ENCODE results near the gene CHCHD5.
"Not testable (repeated sequence)": the region's sequence is repeated elsewhere in the genome, so short reads cannot be mapped to it uniquely, and the experiment has no call there.

Gene CHCHD5, protein sequence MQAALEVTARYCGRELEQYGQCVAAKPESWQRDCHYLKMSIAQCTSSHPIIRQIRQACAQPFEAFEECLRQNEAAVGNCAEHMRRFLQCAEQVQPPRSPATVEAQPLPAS

DNA sequence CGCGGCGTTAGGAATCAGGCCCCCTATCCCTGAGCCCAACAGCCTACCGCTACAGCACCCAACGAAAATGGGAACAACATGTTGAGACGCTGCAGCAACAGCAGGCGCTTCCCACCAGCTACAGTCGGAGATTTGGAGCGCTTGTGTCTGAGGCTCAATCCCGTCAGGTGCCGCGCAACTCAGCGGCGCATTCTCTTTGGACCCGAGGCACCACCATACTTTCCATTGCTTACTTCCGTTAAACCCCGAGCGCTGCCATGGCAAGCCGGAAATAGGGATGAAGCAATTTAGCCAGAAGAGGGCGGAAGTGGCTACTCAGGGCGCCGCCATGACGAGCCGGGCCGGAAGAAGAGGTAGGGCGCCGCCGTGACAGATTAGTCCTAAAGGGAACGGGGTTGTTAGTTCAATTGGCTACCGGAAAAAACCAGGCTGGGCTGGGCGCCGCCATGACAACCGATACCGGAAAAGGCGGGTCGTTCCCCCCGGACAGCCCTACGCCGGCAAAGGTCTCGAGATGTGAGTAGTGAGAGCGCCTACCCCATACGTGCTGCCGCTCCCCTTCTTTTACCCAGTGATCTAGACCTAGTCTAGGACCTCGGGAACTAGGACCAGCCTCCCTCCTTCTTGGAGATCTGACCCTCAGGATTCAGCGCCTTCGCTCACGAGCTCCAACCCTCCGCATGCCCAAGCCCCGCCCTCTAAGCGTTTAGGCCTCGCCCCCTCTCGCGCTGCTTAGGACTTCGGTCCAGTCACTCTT lies at the start of gene CHCHD5:
CHCHD5 (plus strand) TSS at position 476 of the 757 bp plus-strand sequence; CDS start at position 515, 39 bp downstream.
- H3K4me3 Mint-ChIP-seq = peak within 1 kb of the TSS; percentile 96
- H3K27me3 Mint-ChIP-seq = no peaks in the 10 kb centered on the region
- H3K36me3 Mint-ChIP-seq (ENCODE audit: low read depth) = peaks cover 31% of the 10 kb centered on the region
- no peaks in the 10 kb centered on the region for H3K9me3 Mint-ChIP-seq
- peaks cover 41% of the 10 kb centered on the region for H3K4me1 Mint-ChIP-seq (ENCODE audit: low read depth)
- peak within 1 kb of the TSS; percentile 95 for H3K27ac Mint-ChIP-seq

DNA sequence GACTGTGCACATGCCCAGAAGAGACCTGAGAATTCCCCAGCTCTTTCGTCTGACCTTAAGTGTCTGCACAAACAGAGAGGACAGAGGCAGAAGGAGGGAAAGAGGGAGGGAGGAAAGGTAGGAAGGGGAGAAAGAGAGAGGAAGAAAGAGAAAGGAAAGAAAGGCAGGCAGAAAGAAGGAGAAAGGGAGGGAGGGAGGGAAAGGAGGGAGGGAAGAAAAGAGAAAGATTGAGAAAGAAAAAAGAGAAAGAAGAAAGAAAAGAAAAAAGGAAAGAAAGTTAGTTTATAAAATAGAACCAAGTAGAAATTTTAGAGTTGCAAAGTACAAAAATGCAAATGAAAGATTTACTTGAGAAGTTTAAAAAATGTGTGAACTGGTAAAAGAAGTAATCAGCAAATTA lies 49.6 kb upstream of the CHCHD5 start:
- Mint-ChIP-seq H3K36me3 (ENCODE audit: low read depth) (peaks cover 33% of the 10 kb centered on the region), H3K27ac (no peak overlapping the region), H3K27me3 (no peaks in the 10 kb centered on the region), H3K9me3 (no peaks in the 10 kb centered on the region), H3K4me1 (ENCODE audit: low read depth) (no peaks in the 10 kb centered on the region), H3K4me3 (no peak overlapping the region)

DNA sequence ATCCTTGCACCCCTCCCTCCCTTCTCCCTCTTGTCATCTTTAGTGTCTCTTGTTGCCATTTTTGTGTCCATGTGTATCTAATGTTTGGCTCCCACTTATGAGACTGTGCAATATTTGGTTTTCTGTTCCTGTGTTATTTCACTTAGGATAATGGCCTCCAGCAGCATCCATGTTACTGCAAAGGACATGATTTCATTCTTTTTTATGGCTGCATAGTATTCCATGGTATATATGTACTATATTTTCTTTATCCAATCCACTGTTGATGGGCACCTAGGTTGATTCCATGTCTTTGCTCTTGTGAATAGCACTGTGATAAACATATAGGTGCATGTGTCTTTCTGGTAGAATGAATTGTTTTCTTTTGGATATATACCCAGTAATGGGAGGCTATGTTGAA lies 47.7 kb upstream of the CHCHD5 start:
- Mint-ChIP-seq H3K36me3 (ENCODE audit: low read depth) (peaks cover 19% of the 10 kb centered on the region), H3K4me1 (ENCODE audit: low read depth) (peaks cover 13% of the 10 kb centered on the region)
- H3K27ac Mint-ChIP-seq, H3K27me3 Mint-ChIP-seq, H3K9me3 Mint-ChIP-seq, H3K4me3 Mint-ChIP-seq: not testable (repeated sequence)

DNA sequence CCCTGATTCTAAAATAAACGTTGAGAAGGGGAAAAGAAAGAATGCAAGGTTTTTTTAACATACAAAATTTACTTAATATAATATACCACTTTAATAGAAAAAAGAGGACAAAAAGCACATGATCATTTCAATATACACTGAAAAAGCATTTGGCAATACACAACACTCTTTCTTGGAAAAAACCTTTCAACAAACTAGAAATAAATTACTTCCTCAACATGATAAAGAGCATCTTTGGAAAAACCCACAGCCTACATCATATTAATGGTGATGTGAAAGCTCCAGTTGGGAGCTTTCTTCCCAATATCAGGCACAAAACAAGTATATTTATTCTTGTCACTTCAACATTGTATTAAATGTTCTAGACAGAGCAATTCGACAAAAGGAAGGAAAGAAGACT lies 45.1 kb upstream of the CHCHD5 start:
- no peak overlapping the region for H3K27ac Mint-ChIP-seq
- peaks cover 13% of the 10 kb centered on the region for H3K4me1 Mint-ChIP-seq (ENCODE audit: low read depth)
- H3K4me3 Mint-ChIP-seq = no peak overlapping the region
- peaks cover 4% of the 10 kb centered on the region for H3K36me3 Mint-ChIP-seq (ENCODE audit: low read depth)
- no peaks in the 10 kb centered on the region for H3K27me3 Mint-ChIP-seq
- no peaks in the 10 kb centered on the region for H3K9me3 Mint-ChIP-seq

DNA sequence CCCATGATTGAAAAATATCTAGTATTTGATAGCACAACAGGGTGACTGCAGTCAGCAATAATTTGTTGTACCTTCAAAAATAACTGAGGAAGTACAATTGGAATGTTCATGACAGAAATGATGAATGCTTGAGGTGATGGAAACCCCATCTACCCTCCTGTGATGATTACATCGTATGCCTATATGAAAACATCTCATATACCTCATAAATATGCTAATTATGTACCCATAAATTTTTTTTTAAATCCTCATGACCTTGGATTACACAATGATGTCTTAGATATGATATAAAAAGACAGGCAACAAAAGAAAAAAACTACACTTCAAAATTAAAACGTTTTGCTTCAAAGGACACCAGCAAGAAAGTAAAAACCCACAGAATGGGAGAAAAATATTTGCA lies 43.5 kb upstream of the CHCHD5 start:
- no peak overlapping the region for H3K27ac Mint-ChIP-seq
- peaks cover 4% of the 10 kb centered on the region for H3K36me3 Mint-ChIP-seq (ENCODE audit: low read depth)
- peaks cover 17% of the 10 kb centered on the region for H3K4me1 Mint-ChIP-seq (ENCODE audit: low read depth)
- no peaks in the 10 kb centered on the region for H3K9me3 Mint-ChIP-seq
- H3K27me3 Mint-ChIP-seq = no peaks in the 10 kb centered on the region
- H3K4me3 Mint-ChIP-seq = no peak overlapping the region

DNA sequence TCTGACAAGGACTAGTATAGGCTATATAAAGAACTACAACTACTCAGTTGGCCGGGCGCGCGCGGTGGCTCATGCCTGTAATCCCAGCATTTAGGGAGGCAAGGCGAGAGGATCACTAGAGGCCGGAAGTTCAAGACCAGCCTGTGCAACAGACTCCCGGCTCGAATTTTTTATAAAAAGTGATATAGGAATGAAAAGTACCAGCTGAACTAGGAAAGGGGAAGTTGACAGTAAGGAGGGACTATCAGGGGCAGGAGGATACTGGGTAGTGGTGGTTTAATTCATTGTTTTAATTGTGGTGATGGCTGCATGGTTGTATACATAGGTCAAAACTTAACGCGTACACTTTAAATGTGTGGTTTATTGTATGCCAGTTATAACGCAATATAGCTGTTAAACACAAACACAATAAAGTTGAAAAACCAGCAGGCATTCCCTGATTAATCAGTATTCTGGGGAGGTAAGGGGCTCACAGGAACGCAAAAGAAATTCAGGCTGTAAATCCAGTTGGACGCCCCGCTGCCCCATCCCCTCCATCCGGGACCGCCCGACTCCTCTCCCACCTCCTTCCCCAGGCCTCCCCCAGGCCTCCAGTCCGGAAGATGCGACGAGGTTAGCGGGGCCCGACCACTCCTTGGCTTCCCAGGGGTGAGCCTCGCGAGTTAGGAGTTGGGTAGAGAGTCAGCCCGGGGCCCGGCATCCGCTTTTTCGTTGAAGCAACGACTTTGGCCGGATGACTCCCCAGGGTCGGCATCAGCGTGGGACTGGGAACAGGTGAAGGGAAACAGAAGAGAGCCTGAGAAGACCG lies 42.9 kb upstream of the CHCHD5 start:
- no peak overlapping the region for H3K27ac Mint-ChIP-seq
- H3K36me3 Mint-ChIP-seq (ENCODE audit: low read depth) = peaks cover 8% of the 10 kb centered on the region
- H3K4me3 Mint-ChIP-seq = no peak overlapping the region
- peaks cover 17% of the 10 kb centered on the region for H3K4me1 Mint-ChIP-seq (ENCODE audit: low read depth)
- no peaks in the 10 kb centered on the region for H3K9me3 Mint-ChIP-seq
- H3K27me3 Mint-ChIP-seq = no peaks in the 10 kb centered on the region

DNA sequence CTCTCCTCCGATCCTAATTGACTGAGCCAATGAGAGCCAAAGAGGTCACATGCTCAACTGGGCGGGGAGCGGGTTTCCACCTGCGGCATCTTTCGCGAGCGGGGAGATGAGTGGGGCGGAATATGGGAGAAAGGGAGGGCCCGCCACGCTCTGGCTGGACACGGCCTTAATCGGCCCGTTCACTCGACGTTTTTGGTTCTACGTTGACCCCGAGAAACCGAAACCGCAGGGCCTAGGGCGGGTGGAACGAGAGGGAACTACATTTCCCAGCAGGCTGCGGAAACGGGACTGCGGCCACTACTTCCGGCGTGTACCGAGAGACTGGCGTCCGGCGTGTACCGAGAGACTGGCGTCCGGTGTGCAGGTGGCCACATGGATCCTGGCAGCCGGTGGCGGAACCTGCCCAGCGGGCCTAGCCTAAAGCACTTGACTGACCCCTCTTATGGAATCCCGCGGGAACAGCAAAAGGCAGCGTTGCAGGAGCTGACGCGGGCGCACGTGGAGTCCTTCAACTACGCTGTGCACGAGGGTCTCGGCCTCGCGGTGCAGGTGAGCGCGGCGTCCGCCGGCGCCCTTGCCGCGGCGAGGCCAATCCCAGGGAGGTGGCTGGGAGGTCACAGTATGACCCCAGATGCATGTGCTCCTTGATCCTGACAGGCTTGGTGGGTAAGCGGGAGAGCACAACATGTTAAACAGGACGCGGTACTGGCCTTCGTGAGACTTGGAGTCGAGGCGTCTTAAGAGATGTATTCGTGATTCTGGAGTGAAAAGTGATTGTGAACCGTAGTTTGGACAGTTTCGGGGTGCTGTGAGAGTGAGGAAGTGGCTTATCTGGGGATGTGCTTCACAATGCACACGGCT lies 42.1 kb upstream of the CHCHD5 start, which contains the start of gene POLR1B:
POLR1B (plus strand) TSS at position 343 of the 861 bp plus-strand sequence; CDS start at position 373, 30 bp downstream.
- H3K36me3 Mint-ChIP-seq (ENCODE audit: low read depth) = peaks cover 12% of the 10 kb centered on the region
- H3K27me3 Mint-ChIP-seq = no peaks in the 10 kb centered on the region
- no peak within 1 kb of the TSS for H3K4me3 Mint-ChIP-seq
- H3K9me3 Mint-ChIP-seq = no peaks in the 10 kb centered on the region
- H3K27ac Mint-ChIP-seq = no peak within 1 kb of the TSS
- peaks cover 17% of the 10 kb centered on the region for H3K4me1 Mint-ChIP-seq (ENCODE audit: low read depth)

DNA sequence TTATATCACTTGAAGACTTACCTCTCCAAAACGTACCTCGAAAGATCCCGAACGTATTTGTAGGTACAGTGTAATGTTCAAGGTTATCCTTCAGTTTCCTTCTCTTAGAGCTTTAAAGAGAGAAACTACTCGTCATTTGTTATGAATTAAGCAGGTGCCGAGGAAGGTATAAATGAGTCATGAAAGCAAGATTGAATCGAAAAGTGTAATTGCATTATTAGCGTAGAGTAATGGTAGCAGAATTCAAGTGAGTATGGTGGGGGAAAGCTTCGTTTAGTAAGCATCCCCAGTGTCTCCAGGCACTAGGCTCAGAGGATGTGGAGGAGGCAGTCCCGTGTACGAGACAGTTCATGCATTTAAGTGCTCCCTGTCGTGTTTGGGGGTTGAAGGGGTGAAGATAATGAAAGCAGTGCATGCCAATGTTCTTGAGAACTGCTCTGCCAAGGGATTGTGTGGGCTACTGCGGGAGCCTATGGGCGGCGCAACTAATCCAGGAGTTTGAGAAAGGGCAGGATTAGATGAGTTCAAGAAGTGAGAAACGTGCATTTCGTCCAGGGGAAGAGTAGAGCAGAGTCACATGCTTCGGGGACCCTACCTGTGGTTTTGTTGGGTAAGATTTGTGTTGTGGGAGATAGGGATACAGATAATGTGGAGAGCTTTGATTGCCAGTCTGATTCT lies 41.3 kb upstream of the CHCHD5 start:
- H3K27ac Mint-ChIP-seq = no peak overlapping the region
- H3K36me3 Mint-ChIP-seq (ENCODE audit: low read depth) = peaks cover 20% of the 10 kb centered on the region
- no peak overlapping the region for H3K4me3 Mint-ChIP-seq

DNA sequence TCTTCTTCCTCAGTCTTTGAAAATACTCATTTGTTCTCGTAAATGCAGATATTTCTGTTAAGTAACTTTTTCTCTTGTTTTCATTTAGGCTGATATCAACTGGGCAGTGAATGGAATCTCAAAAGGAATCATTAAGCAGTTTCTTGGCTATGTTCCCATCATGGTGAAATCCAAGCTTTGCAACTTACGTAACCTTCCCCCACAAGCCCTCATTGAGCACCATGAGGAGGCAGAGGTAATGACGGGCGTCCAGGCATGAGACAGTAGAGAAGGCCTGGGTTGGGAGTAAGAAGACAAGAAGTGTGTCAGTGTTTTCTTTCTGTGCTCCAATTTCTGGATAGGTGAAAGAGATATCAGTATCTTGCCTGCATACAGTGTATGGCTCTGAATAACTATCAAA lies 37.1 kb upstream of the CHCHD5 start:
- no peak overlapping the region for H3K4me3 Mint-ChIP-seq
- no peaks in the 10 kb centered on the region for H3K27me3 Mint-ChIP-seq
- H3K36me3 Mint-ChIP-seq (ENCODE audit: low read depth) = peaks cover 53% of the 10 kb centered on the region
- no peaks in the 10 kb centered on the region for H3K9me3 Mint-ChIP-seq
- peaks cover 7% of the 10 kb centered on the region for H3K4me1 Mint-ChIP-seq (ENCODE audit: low read depth)
- H3K27ac Mint-ChIP-seq = no peak overlapping the region

More for the DNA sequence above, 41.3 kb upstream of the CHCHD5 start:
- no peaks in the 10 kb centered on the region for H3K9me3 Mint-ChIP-seq
- no peaks in the 10 kb centered on the region for H3K27me3 Mint-ChIP-seq
- peaks cover 17% of the 10 kb centered on the region for H3K4me1 Mint-ChIP-seq (ENCODE audit: low read depth)

DNA sequence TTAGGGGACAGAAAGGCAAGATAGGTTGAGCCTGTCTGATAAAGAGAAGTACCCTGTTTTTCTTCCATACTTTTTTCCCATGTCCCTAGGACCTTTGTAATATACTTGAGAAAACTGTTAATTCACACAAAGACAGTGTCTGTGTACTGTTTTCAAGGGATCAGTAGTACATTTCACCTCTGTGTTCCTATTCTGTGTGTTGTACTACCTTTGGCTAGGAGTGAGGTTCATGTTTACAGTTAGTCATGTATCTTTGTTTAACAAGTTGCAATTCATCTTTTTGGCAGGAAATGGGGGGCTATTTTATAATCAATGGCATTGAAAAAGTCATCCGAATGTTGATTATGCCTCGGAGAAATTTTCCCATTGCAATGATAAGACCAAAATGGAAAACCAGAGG lies 35.4 kb upstream of the CHCHD5 start:
- Mint-ChIP-seq H3K4me1 (ENCODE audit: low read depth) (peaks cover 7% of the 10 kb centered on the region), H3K9me3 (no peaks in the 10 kb centered on the region), H3K27me3 (no peaks in the 10 kb centered on the region), H3K27ac (no peak overlapping the region), H3K4me3 (no peak overlapping the region), H3K36me3 (ENCODE audit: low read depth) (peaks cover 67% of the 10 kb centered on the region)

DNA sequence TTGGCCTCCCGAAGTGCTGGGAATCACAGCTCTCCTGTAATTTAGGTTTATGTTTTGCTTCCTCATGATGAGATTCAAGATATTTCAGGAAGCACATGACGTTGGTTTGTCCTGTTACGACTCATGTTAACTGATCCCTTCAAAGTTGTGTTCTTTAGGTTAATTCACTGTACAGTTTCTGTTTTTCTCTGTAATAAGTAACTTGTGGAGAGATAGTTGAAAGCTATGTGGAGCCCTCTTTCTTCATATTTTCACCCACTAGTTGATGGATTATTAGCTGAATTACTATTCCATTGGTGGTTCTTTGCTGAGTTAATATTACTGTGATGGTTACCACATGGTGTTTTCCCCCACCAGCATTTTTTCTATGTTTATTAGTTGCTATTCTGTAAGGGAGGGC lies 18.3 kb upstream of the CHCHD5 start:
- H3K36me3 Mint-ChIP-seq (ENCODE audit: low read depth) = peaks cover 82% of the 10 kb centered on the region
- H3K4me1 Mint-ChIP-seq (ENCODE audit: low read depth) = no peaks in the 10 kb centered on the region
- H3K27ac Mint-ChIP-seq = no peak overlapping the region
- no peak overlapping the region for H3K4me3 Mint-ChIP-seq
- peaks cover 3% of the 10 kb centered on the region for H3K9me3 Mint-ChIP-seq
- no peaks in the 10 kb centered on the region for H3K27me3 Mint-ChIP-seq

DNA sequence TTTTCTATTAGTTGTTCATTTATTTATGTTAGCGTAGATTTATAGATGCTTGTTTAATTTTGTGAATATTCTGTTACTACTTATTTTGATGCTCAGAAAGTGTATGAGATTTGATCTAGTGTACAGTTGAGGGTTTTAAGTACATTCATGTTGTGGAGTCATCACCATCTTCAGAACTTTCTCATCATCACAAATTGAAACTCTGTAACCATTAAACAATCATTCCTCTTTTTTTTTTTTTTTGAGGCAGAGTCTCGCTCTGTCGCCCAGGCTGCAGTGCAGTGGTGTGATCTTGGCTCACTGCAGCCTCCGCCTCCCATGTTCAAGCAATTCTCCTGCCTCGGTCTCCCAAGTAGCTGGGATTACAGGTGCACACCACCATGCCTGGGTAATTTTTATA lies 17.9 kb upstream of the CHCHD5 start:
- H3K4me3 Mint-ChIP-seq; H3K27ac Mint-ChIP-seq; H3K9me3 Mint-ChIP-seq; H3K4me1 Mint-ChIP-seq (ENCODE audit: low read depth); H3K27me3 Mint-ChIP-seq: not testable (repeated sequence)
- peaks cover 82% of the 10 kb centered on the region for H3K36me3 Mint-ChIP-seq (ENCODE audit: low read depth)

DNA sequence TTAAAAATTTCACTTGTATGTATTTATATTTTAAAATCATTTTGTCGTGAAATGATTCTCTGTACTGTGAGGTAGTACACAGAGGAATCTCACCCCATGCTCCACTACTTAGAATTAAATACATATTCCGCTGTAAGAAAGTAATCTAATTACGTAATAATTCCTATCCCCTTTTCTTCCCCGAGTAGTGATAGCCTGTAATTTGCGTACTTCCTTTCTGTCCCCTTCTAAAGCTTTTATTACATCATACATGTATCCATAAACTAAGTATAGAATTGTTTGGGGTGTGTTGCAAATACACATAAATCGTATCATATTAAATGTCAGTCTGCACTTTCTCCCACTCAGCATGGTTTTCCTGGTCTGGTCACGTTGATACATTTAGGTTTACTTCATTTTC lies 12.4 kb upstream of the CHCHD5 start:
- H3K36me3 Mint-ChIP-seq (ENCODE audit: low read depth) = peaks cover 95% of the 10 kb centered on the region
- H3K9me3 Mint-ChIP-seq = peaks cover 3% of the 10 kb centered on the region
- no peaks in the 10 kb centered on the region for H3K4me1 Mint-ChIP-seq (ENCODE audit: low read depth)
- H3K27me3 Mint-ChIP-seq = no peaks in the 10 kb centered on the region
- no peak overlapping the region for H3K27ac Mint-ChIP-seq
- no peak overlapping the region for H3K4me3 Mint-ChIP-seq

DNA sequence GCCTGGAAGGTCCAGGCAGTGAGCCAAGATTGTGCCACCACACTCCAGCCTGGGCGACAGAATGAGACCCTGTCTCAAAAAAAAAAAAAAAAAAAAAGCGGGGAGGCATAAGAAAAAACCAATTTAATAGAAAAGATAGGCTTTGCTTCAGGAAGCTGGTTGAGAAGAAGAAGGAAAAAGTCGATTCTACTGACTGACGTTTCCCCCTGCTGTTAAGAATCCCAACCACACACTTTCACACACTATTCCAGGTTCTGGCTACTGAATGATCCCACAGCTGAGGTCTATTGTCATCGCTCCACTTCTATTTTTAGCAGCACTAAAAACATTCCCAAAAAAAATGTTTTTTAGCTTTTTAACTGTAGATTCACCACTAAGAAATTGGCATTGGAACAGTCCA lies 6.7 kb upstream of the CHCHD5 start:
- no peaks in the 10 kb centered on the region for H3K27me3 Mint-ChIP-seq
- H3K27ac Mint-ChIP-seq = no peak overlapping the region
- H3K4me3 Mint-ChIP-seq = no peak overlapping the region
- peaks cover 12% of the 10 kb centered on the region for H3K4me1 Mint-ChIP-seq (ENCODE audit: low read depth)
- H3K9me3 Mint-ChIP-seq = no peaks in the 10 kb centered on the region
- H3K36me3 Mint-ChIP-seq (ENCODE audit: low read depth) = peaks cover 48% of the 10 kb centered on the region
